A549 (cell line): Measurements from ENCODE around the gene MFAP4. TPM values are rescaled to one million over a fixed set of nuclear protein-coding genes. Genes with fewer than 3 reads are reported as not detected.

ENCODE experiments used
- ATAC-seq, 2 experiments: fragments of 200-7000 bp in 1 of 2; fragments of >200 bp in 1 of 2; cut with Nextera tagmentation in 1 of 2; cut with Tn5 transposase in 1 of 2; 3 replicates each; pipeline versions ENCODE4 v1.8.0 to v1.9.1; 2018 to 2020; ENCODE audit warnings: mild to moderate bottlenecking in 1 of 2, moderate library complexity in 1 of 2
- CTCF ChIA-PET: fragments of 300-600 bp; sonication (Branson Sonifier 250); formaldehyde crosslinking; extraction: SDS; loops from one replicate; lab custom pipeline; 2021; ENCODE audit warnings: antibody characterized with exemption, inconsistent platforms; lab: Yijun Ruan, JAX
- POLR2A ChIA-PET: fragments of 350-600 bp; formaldehyde crosslinking; extraction: SDS; loops from one replicate; lab custom pipeline; 2021; ENCODE audit warnings: antibody characterized with exemption, inconsistent platforms; lab: Yijun Ruan, JAX
- DNase-seq, 2 experiments: peaks; one replicate each; pipeline versions ENCODE4 v3.0.0 to v3.0.0-alpha.2; 2011 to 2016; ENCODE audit warnings: low read depth in 1 of 2, low spot score in 1 of 2
- FAIRE-seq: peaks from 2 replicates; lab custom pipeline; 2011; peaks lifted over from hg19 to GRCh38; lab: Jason Lieb, UNC
- H3K27ac ChIP-seq, 2 experiments: fragments of >200 bp; sonication (Bioruptor Twin); formaldehyde crosslinking; 3 replicates each; pipeline ENCODE4 v1.5.1; 2016 to 2017
- H3K4me1 ChIP-seq: fragments of >200 bp; sonication (Bioruptor Twin); formaldehyde crosslinking; 3 replicates; pipeline ENCODE4 v1.6.1; 2016
- H3K4me2 ChIP-seq: fragments of >200 bp; sonication (Bioruptor Twin); formaldehyde crosslinking; 3 replicates; pipeline ENCODE4 v1.6.1; 2016
- H3K4me3 ChIP-seq: fragments of >200 bp; sonication (Bioruptor Twin); formaldehyde crosslinking; 3 replicates; pipeline ENCODE4 v1.5.1; 2016
- H3K9me3 ChIP-seq: fragments of >200 bp; sonication (Bioruptor Twin); formaldehyde crosslinking; 3 replicates; pipeline ENCODE4 v1.6.1; 2016
- ATOH8 ChIP-seq: fragments of 250-450 bp; sonication (Bioruptor Pico); IDR thresholded peaks from 2 replicates; pipeline ENCODE4 v1.5.0; 2020; ENCODE audit warnings: low read depth, mild to moderate bottlenecking, moderate library complexity
- BCL3 ChIP-seq: fragments of >200 bp; sonication (Bioruptor Twin); formaldehyde crosslinking; IDR thresholded peaks from 3 replicates; pipeline ENCODE4 v1.6.1; 2016
- CHD2 ChIP-seq: fragments of 150-350 bp; IDR thresholded peaks from 2 replicates; pipeline ENCODE4 v1.6.1; 2014; ENCODE audit warnings: low read length; ENCODE audit not compliant: partially characterized antibody
- EHMT2 ChIP-seq: fragments of 200-600 bp; sonication (generic); IDR thresholded peaks from 2 replicates; pipeline ENCODE4 v1.6.1; 2016; ENCODE audit warnings: antibody characterized with exemption, low read depth, mild to moderate bottlenecking, moderate library complexity
- EP300 ChIP-seq, 2 experiments: fragments of >200 bp; sonication (Bioruptor Twin); formaldehyde crosslinking; IDR thresholded peaks; 2 replicates in 1 of 2; 3 replicates in 1 of 2; pipeline ENCODE4 v1.6.1; 2016 to 2017
- FOSL2 ChIP-seq, 2 experiments: fragments of 450-650 bp in 1 of 2; fragments of >200 bp in 1 of 2; sonication (Bioruptor Twin) in 1 of 2; formaldehyde crosslinking; IDR thresholded peaks; 2 replicates each; pipeline versions ENCODE4 v1.5.0 to v1.6.1; 2016 to 2020; ENCODE audit warnings: mild to moderate bottlenecking in 1 of 2, moderate library complexity in 1 of 2
- FOXS1 ChIP-seq: fragments of 250-450 bp; sonication (Bioruptor Pico); IDR thresholded peaks from 2 replicates; pipeline ENCODE4 v1.5.0; 2020; ENCODE audit warnings: mild to moderate bottlenecking, moderate library complexity
- HEYL ChIP-seq: fragments of 250-450 bp; sonication (Bioruptor Pico); IDR thresholded peaks from 2 replicates; pipeline ENCODE4 v1.8.0; 2021; ENCODE audit warnings: mild to moderate bottlenecking, moderate library complexity
- HOXB5 ChIP-seq: fragments of 250-450 bp; sonication (Bioruptor Pico); IDR thresholded peaks from 2 replicates; pipeline ENCODE4 v1.5.0; 2020; ENCODE audit warnings: mild to moderate bottlenecking, moderate library complexity
- JUN ChIP-seq, 2 experiments: fragments of >200 bp; sonication (Bioruptor Twin); formaldehyde crosslinking; IDR thresholded peaks; 2 replicates in 1 of 2; 3 replicates in 1 of 2; pipeline ENCODE4 v1.6.1; 2016 to 2017
- KDM5A ChIP-seq: fragments of 200-600 bp; sonication (generic); IDR thresholded peaks from 2 replicates; pipeline ENCODE4 v1.6.1; 2016; ENCODE audit warnings: antibody characterized with exemption, mild to moderate bottlenecking
- MYC ChIP-seq: IDR thresholded peaks from 2 replicates; pipeline ENCODE4 v1.6.1; 2012; ENCODE audit warnings: mild to moderate bottlenecking, inconsistent platforms, low read length, improper control_type of control experiment, borderline replicate concordance
- PBX3 ChIP-seq: IDR thresholded peaks from 2 replicates; pipeline ENCODE4 v1.6.1; 2012
- PHF8 ChIP-seq: fragments of 200-600 bp; sonication (generic); IDR thresholded peaks from 2 replicates; pipeline ENCODE4 v1.6.1; 2016; ENCODE audit warnings: low read depth, mild to moderate bottlenecking, antibody characterized with exemption, moderate library complexity, borderline replicate concordance
- POLR2A ChIP-seq: IDR thresholded peaks from 2 replicates; pipeline ENCODE4 v1.6.1; 2012; ENCODE audit warnings: mild to moderate bottlenecking, low read length
- RFX5 ChIP-seq: fragments of 450-650 bp; IDR thresholded peaks from 2 replicates; pipeline ENCODE4 v1.7.1; 2014; ENCODE audit warnings: antibody characterized with exemption, mild to moderate bottlenecking, moderate library complexity
- SMC3 ChIP-seq: fragments of >200 bp; sonication (Bioruptor Twin); formaldehyde crosslinking; IDR thresholded peaks from 3 replicates; pipeline ENCODE4 v1.6.1; 2018; ENCODE audit warnings: inconsistent platforms
- ZC3H11A ChIP-seq: fragments of 450-650 bp; IDR thresholded peaks from 2 replicates; pipeline ENCODE4 v1.6.1; 2014; ENCODE audit warnings: antibody characterized with exemption, mild to moderate bottlenecking
- ZFP36 ChIP-seq: fragments of 450-650 bp; IDR thresholded peaks from 2 replicates; pipeline ENCODE4 v1.6.1; 2014; ENCODE audit warnings: borderline replicate concordance; ENCODE audit not compliant: partially characterized antibody
- WGBS: methylation state at CpG from one replicate; pipeline ENCODE4 v1.1.6; 2017; ENCODE audit errors: missing lambda C conversion rate; 5-methylcytosine and 5-hydroxymethylcytosine counted together
- polyA plus RNA-seq, 4 experiments: library from polyadenylated mRNA; depleted of rRNA in 3 of 4; stranded (reverse); fragments of >200 nt; fragmentation: RNase III in 1 of 4; extraction: RNeasy Plus Mini Kit Qiagen cat#74134 plus additional on column Dnase treatment in 1 of 4; gene quantifications; 2 replicates in 3 of 4; 3 replicates in 1 of 4; pipeline ENCODE4 v1.2.3, GENCODE V29; 2011 to 2017
- TF ChIP-seq, protein P1 (sequence below): IDR thresholded peaks from 2 replicates; pipeline ENCODE4 v1.6.1; 2012
- TF ChIP-seq, protein P2 (sequence below): fragments of >200 bp; sonication (Bioruptor Twin); formaldehyde crosslinking; IDR thresholded peaks from 3 replicates; pipeline ENCODE4 v1.5.1; 2016
- TF ChIP-seq, protein P3 (sequence below): fragments of 200-600 bp; sonication (generic); IDR thresholded peaks from 2 replicates; pipeline ENCODE4 v1.6.1; 2016; ENCODE audit warnings: antibody characterized with exemption, mild to moderate bottlenecking, moderate library complexity

MFAP4 gene
- polyA plus RNA-seq, 2 of the 4 experiments (the other 2 are of a cell fraction), result 0.13 TPM; not detected in 1

DNA sequence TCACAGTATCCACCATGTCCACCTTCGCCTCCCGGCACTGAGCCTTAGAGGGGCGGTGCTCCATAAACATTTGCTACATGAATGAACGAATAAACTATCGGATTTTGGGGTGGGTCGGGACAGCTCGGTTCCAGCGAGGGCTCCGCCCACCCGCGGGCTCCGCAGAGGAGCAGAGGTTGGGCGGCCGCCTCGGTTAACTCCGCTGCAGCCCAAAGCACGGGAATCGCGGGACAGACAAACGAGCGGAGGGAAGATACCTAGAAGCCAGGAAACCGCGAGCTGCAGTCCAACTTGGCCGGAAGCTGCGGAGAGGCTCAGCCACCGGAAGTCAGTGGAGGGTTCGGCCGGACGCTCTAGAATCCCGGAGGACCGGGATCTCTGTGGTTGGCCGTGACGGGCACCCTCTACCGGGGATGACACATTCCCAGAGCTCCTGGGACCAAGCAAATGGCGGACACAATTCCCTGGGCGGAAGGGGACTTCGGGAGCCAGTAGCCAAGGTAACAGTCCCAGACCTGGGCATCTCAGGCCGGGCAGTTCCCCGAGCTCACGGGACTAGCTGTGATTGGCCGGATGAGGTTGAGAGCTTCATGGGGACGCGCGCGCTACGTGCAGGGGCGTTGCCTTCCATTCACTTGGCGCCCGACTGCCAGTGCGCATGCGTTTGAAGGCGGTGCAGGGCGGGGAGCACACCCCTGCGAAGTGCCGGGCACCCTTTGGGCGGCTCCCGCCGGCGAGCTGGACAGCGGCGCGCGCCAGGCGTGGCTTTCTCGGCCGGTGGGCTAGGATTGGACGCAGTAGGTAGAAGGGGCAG is 9.2 kb downstream of the MFAP4 start:
- H3K27ac ChIP-seq, result peak overlapping the region; percentile 91 to 92
- WGBS, result under 1% methylated on average over 44 of the region's 67 CpGs
- peak; percentile 100 for DNase-seq
- ChIA-PET CTCF (interaction anchor here (0.5 to 12.3 kb wide), 13 partner anchors 9 to 1694 kb away, joined by 3 to 148 read pairs (median 3); partner anchors contain the start of gene B9D1), POLR2A (interaction anchor here (0.6 to 2.2 kb wide), 29 partner anchors 8 to 490 kb away, joined by 3 to 45 read pairs (median 4); partner anchors contain the start of genes ALDH3A1, ALDH3A2, B9D1 and MFAP4)
- H3K4me3 ChIP-seq, result peak overlapping the region; percentile 80
- H3K4me1 ChIP-seq, result peaks cover 16% of the 10 kb centered on the region
- ATAC-seq, result peak; percentile 90 to 95
- H3K9me3 ChIP-seq, result no peaks in the 10 kb centered on the region
- H3K4me2 ChIP-seq, result peak overlapping the region; percentile 90
- TF ChIP-seq EHMT2 (no peak), ATOH8 (CRISPR knock-in tag) (no peak), SMC3 (peak; percentile 22; the same call in 1 of the 3 replicates), EP300 (IDR thresholded peaks at IDR 0.05) (no peak), JUN (IDR thresholded peaks at IDR 0.05) (peak; percentile 88 to 89; a peak in 4 of 5 replicates), ZFP36 (no peak), FOXS1 (CRISPR knock-in tag) (0 out of 2 replicates have a peak, but pooled peaks have one; percentile 15), MYC (peak; percentile 60), FOSL2 (IDR thresholded peaks at IDR 0.05) (no peak), FOSL2 (CRISPR knock-in tag; IDR thresholded peaks at IDR 0.05) (peak; percentile 76), PHF8 (peak; percentile 88; the same call in 1 of the 2 replicates), CHD2 (peak; percentile 84), BCL3 (peak; percentile 92; the same call in 2 of the 3 replicates), HEYL (CRISPR knock-in tag) (no peak), RFX5 (peak; percentile 49; the same call in 1 of the 2 replicates), PBX3 (peak; percentile 61; the same call in 1 of the 2 replicates), KDM5A (peak; percentile 31; the same call in 1 of the 2 replicates), HOXB5 (CRISPR knock-in tag) (peak; percentile 69; the same call in 1 of the 2 replicates), POLR2A (peak; percentile 52; the same call in 1 of the 2 replicates), ZC3H11A (no peak)
- TF ChIP-seq, protein P1, sequence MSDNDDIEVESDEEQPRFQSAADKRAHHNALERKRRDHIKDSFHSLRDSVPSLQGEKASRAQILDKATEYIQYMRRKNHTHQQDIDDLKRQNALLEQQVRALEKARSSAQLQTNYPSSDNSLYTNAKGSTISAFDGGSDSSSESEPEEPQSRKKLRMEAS, result peak; percentile 62
- TF ChIP-seq, protein P2, sequence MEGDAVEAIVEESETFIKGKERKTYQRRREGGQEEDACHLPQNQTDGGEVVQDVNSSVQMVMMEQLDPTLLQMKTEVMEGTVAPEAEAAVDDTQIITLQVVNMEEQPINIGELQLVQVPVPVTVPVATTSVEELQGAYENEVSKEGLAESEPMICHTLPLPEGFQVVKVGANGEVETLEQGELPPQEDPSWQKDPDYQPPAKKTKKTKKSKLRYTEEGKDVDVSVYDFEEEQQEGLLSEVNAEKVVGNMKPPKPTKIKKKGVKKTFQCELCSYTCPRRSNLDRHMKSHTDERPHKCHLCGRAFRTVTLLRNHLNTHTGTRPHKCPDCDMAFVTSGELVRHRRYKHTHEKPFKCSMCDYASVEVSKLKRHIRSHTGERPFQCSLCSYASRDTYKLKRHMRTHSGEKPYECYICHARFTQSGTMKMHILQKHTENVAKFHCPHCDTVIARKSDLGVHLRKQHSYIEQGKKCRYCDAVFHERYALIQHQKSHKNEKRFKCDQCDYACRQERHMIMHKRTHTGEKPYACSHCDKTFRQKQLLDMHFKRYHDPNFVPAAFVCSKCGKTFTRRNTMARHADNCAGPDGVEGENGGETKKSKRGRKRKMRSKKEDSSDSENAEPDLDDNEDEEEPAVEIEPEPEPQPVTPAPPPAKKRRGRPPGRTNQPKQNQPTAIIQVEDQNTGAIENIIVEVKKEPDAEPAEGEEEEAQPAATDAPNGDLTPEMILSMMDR, result no peak
- TF ChIP-seq, protein P3, sequence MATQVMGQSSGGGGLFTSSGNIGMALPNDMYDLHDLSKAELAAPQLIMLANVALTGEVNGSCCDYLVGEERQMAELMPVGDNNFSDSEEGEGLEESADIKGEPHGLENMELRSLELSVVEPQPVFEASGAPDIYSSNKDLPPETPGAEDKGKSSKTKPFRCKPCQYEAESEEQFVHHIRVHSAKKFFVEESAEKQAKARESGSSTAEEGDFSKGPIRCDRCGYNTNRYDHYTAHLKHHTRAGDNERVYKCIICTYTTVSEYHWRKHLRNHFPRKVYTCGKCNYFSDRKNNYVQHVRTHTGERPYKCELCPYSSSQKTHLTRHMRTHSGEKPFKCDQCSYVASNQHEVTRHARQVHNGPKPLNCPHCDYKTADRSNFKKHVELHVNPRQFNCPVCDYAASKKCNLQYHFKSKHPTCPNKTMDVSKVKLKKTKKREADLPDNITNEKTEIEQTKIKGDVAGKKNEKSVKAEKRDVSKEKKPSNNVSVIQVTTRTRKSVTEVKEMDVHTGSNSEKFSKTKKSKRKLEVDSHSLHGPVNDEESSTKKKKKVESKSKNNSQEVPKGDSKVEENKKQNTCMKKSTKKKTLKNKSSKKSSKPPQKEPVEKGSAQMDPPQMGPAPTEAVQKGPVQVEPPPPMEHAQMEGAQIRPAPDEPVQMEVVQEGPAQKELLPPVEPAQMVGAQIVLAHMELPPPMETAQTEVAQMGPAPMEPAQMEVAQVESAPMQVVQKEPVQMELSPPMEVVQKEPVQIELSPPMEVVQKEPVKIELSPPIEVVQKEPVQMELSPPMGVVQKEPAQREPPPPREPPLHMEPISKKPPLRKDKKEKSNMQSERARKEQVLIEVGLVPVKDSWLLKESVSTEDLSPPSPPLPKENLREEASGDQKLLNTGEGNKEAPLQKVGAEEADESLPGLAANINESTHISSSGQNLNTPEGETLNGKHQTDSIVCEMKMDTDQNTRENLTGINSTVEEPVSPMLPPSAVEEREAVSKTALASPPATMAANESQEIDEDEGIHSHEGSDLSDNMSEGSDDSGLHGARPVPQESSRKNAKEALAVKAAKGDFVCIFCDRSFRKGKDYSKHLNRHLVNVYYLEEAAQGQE, result peak; percentile 65
- peak; percentile 97 for FAIRE-seq
